ENCODE data around the gene FREM1.

DNA sequence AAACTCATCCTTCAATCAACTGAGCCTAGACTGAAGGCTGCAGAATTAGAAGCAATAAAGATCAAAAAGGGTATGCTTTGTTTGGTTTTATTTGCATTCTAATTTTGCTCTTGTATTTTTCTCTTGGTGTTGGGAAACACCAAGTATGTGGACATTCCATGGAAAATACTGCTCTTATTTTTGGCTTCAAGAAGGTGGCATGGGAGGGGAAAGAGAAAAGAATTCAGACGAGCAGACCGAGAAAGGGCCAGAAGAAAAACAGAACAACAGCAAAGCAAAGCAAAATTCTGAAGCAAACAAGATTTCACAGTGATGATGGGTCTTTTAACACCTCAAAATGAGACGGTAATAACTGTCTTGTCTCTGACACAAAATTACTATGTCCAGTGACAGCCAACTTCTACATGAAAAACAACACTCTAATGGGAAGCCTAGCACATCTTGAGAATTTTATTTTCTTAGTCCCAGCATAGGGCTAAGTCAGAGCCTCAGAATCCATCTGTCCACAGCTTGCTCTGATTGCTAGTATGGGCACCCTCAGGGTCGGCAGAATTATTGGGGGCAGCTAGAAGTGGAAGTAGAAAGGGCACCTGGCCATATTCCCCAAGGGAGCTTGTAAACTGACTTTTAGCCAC lies 26.8 kb downstream of the FREM1 start:
- no peak for TF ChIP-seq POLR2A (IDR thresholded peaks at IDR 0.05)
- TF ChIP-seq, protein P1, sequence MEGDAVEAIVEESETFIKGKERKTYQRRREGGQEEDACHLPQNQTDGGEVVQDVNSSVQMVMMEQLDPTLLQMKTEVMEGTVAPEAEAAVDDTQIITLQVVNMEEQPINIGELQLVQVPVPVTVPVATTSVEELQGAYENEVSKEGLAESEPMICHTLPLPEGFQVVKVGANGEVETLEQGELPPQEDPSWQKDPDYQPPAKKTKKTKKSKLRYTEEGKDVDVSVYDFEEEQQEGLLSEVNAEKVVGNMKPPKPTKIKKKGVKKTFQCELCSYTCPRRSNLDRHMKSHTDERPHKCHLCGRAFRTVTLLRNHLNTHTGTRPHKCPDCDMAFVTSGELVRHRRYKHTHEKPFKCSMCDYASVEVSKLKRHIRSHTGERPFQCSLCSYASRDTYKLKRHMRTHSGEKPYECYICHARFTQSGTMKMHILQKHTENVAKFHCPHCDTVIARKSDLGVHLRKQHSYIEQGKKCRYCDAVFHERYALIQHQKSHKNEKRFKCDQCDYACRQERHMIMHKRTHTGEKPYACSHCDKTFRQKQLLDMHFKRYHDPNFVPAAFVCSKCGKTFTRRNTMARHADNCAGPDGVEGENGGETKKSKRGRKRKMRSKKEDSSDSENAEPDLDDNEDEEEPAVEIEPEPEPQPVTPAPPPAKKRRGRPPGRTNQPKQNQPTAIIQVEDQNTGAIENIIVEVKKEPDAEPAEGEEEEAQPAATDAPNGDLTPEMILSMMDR (IDR thresholded peaks at IDR 0.05 in 4 of 5, conservative IDR thresholded peaks at IDR 0.05 in 1 of 5), result no peak
